GDM1 (cell line): ENCODE data around the gene FOLR1.

ENCODE experiments used
- DNase-seq: peaks from one replicate; lab custom pipeline; 2025; lab: John Stamatoyannopoulos, UW

The FOLR1 gene

GRCh38 chr11:72223615-72224563, 31.9 kb downstream of the FOLR1 start:
- DNase-seq: no peak

- DNase-seq: no peak
Measured at GRCh38 chr11:72224564-72225410, 32.8 kb downstream of the FOLR1 start, which contains the start of gene INPPL1. TSS of gene INPPL1 (plus strand) at chr11:72224767. CDS start at chr11:72224985, 218 bp downstream.

DNA sequence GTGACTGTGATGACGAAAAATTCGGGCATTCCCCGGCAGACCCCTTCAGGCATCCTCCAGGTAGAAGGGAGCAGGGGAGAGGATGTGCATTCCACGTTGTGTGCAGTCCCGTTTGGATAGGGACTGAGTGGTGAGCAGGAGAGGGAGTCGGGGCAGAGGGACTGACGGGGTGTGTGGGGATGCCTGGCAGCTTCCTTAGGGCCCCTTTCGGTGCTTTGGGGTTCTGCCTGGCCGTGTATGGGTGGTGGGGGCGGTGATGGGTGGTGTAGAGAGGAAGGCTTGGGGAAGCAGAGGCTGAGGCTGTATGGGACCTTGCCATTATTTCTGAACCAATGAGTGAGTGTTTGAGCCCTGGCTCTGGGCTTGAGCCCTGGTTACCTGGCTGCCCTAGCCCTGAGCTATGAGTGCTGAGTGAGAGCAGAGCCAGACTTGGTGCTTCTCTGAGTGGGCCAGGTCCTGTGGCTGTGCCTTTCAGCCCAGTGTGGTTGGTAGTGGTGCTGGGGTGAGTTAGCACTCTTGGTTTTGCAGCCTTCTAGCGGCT, 33.5 kb downstream of the FOLR1 start:
- DNase-seq: no peak

- DNase-seq: no peak
Measured at GRCh38 chr11:72226701-72227100, 34.8 kb downstream of the FOLR1 start.

- DNase-seq: no peak
Measured at GRCh38 chr11:72227316-72228228, 35.6 kb downstream of the FOLR1 start.

- no peak for DNase-seq
Measured at GRCh38 chr11:72228229-72228843, 36.4 kb downstream of the FOLR1 start.

- no peak for DNase-seq
Measured at GRCh38 chr11:72228844-72229231, 36.9 kb downstream of the FOLR1 start.

- no peak for DNase-seq
Measured at GRCh38 chr11:72229336-72229924, 37.5 kb downstream of the FOLR1 start.

GRCh38 chr11:72229925-72230763, 38.2 kb downstream of the FOLR1 start:
- no peak for DNase-seq

DNA sequence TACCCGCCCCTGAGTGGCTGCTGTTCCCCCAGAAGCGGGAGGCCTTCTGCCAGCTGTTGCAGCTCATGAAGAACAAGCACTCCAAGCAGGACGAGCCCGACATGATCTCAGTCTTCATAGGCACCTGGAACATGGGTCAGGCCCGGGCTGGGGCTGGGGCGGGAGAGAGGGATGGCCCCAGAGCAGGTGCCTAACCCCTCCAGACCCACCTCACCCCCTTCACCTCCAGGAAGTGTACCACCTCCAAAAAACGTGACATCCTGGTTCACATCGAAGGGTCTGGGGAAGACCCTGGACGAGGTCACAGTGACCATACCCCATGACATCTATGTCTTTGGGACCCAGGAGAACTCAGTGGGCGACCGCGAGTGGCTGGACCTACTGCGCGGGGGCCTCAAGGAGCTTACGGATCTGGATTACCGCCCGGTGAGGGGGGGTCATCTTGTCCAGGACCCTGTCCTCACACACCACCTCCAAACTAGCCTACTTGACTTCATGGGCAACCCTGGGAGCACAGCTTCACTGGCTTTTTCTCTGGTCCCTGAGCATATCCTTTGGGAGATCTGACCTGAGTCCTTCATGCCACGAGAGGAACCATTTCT, 38.9 kb downstream of the FOLR1 start:
- DNase-seq: no peak

DNA sequence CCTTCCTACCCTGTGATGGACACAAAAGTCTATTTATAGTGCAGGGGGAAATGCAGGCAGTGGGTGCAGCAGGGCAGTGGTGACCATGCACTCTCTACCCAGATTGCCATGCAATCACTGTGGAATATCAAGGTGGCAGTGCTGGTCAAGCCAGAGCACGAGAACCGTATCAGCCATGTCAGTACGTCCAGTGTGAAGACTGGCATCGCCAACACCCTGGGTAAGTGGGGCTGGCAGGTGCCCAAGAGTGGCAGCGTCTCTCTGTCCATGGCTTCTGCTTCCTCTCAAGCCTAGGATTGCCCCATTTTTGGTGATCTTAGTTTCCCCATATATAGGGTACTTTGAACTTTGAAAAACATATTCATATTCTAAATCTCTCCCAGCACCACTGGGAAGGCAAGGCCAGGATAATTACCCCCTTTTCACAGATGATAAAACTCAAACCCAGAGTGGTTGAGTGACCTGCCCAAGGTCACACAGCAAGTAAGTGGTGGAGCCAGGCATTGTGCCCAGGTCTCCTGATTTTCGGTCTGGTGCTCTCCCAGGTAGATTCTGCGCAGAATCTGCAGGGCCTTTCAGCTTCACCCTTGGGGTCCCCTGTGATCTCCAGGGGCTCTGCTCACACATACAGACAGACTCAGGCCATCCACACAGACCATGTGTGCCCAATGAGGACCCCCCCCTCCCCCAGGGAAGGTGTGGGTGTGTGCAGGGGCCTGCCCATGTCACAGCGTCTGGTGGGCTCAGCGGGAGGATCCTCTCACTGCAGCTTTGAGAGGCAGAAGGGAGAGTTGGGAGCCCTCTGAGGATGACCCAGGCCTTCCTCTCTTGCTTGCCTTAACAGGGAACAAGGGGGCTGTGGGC, 39.7 kb downstream of the FOLR1 start:
- DNase-seq: no peak

DNA sequence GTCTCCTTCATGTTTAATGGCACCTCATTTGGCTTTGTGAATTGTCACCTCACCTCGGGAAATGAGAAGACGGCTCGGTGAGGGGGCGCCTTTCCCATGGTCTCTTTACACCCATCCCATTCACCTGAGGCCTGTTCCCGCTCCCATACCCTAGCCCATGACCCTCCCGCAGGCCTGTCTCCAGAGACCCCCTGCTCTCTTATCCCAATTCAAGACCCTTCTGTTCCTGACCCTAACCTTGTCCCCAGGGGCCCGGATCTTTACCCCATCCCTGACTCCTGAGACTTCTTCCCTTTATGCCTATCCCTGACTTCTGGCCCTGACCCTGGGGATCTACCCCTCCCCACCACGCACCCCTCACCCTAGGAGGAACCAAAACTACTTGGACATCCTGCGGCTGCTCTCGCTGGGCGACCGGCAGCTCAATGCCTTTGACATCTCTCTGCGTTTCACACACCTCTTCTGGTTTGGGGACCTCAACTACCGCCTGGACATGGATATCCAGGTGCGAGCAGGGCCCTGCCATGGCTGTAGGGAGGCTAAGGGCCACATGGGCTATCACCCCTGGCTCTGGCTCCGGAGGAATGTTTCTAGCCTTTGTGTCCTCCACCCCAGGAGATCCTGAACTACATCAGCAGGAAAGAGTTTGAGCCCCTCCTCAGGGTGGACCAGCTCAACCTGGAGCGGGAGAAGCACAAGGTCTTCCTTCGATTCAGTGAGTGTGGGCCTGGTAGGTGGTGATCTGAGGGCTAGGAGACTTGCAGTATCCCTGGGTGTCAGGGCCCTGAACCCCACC, 40.5 kb downstream of the FOLR1 start:
- DNase-seq: no peak

DNA sequence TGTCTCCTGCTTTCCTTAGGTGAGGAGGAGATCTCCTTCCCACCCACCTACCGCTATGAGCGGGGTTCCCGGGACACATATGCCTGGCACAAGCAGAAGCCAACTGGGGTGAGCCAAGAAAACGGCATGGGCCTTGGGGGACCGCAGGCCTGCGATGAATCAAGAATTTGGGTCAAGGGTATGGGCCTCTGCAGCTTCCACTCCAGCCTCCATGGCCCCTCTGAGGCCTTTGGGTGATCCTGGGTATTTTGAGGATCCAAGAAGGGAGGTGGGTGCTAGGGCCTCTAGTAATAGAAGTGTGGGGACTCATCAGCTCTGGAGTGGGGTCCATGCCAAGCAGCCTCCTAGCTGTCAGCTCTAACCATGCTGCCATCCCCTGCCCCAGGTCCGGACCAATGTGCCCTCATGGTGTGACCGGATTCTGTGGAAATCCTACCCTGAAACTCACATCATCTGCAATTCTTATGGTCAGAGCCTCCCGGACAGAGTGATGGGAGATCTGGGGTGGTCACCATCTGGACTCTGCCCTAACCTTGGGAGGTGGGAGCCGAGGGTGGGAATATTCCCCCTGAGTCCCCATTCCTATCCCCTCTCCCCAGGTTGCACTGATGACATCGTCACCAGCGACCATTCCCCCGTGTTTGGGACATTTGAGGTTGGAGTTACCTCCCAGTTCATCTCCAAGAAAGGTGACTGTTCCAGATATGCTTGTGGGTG, 41.3 kb downstream of the FOLR1 start:
- DNase-seq: no peak

- DNase-seq: no peak
Measured at GRCh38 chr11:72233773-72234513, 42.0 kb downstream of the FOLR1 start.

DNA sequence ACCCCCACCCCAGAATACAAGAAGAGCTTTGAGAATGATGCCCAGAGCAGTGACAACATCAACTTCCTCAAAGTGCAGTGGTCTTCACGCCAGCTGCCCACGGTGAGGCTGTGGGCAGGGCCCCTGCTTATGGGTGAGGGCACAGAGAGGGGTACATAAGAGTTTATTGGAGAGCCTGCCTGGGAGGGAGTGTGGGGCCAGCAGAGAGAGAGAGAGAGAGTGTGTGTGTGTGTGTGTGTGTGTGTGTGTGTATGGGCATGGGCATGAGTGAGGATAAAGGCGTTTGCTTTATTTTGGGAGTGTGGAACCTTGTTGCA, 42.5 kb downstream of the FOLR1 start:
- DNase-seq: no peak

GRCh38 chr11:72234920-72235319, 43.0 kb downstream of the FOLR1 start:
- no peak for DNase-seq
